ENCODE data around the gene GPSM1.

The GPSM1 gene

GRCh38 chr9:136332482-136332983 lies 5.2 kb downstream of the GPSM1 start:
- no peak for DNase-seq

GRCh38 chr9:136333045-136333444 lies 5.7 kb downstream of the GPSM1 start:
- no peak for DNase-seq

GRCh38 chr9:136333486-136333885 lies 6.1 kb downstream of the GPSM1 start:
- DNase-seq: no peak

GRCh38 chr9:136334541-136334940 lies 7.2 kb downstream of the GPSM1 start:
- no peak for DNase-seq

- DNase-seq: no peak
Observed at GRCh38 chr9:136335296-136336155, 8.2 kb downstream of the GPSM1 start.

- no peak for DNase-seq
Observed at GRCh38 chr9:136336156-136336870, 9.0 kb downstream of the GPSM1 start.

GRCh38 chr9:136336881-136337280 lies 9.5 kb downstream of the GPSM1 start:
- DNase-seq: no peak

GRCh38 chr9:136337416-136338395 lies 10.4 kb downstream of the GPSM1 start:
- no peak for DNase-seq

- DNase-seq: no peak
Observed at GRCh38 chr9:136338511-136338910, 11.2 kb downstream of the GPSM1 start.

GRCh38 chr9:136339173-136339957 lies 12.0 kb downstream of the GPSM1 start:
- peak in 10 of 14 donors; percentile 10 to 80 (median 46) for DNase-seq

GRCh38 chr9:136339958-136340310 lies 12.6 kb downstream of the GPSM1 start:
- no peak for DNase-seq

GRCh38 chr9:136340356-136341041 lies 13.2 kb downstream of the GPSM1 start:
- no peak for DNase-seq

- DNase-seq: peak in 4 of 14 donors; percentile 21 to 68 (median 28)
Observed at GRCh38 chr9:136341042-136341655, 13.8 kb downstream of the GPSM1 start.

- DNase-seq: no peak
Observed at GRCh38 chr9:136341769-136342168, 14.4 kb downstream of the GPSM1 start.

GRCh38 chr9:136342181-136343120 lies 15.1 kb downstream of the GPSM1 start:
- DNase-seq: peak in 12 of 14 donors; percentile 39 to 75 (median 58)

- no peak for DNase-seq
Observed at GRCh38 chr9:136343121-136343883, 16.0 kb downstream of the GPSM1 start.

GRCh38 chr9:136343884-136344269 lies 16.5 kb downstream of the GPSM1 start:
- DNase-seq: no peak

- no peak for DNase-seq
Observed at GRCh38 chr9:136344544-136345280, 17.4 kb downstream of the GPSM1 start.

Data from C1 segment of cervical spinal cord (tissue), 14 donors.